Right lobe of liver (tissue), 6 donors: ENCODE results near the gene RRAS2. TPM values are rescaled to one million over a fixed set of nuclear protein-coding genes. Genes with fewer than 3 reads are reported as not detected.

Experiments used
- ATAC-seq, 4 donors: fragments of 200-7000 bp; cut with Tn5 transposase; one replicate each; pipeline ENCODE4 v1.9.1; 2020; ENCODE audit warnings: mild to moderate bottlenecking in 4 of 4, moderate library complexity in 4 of 4
- DNase-seq, 3 donors: peaks; one replicate each; pipeline ENCODE4 v3.0.0-alpha.2; 2020
- H3K27ac ChIP-seq, 3 donors: fragments of 200-600 bp; one replicate each; pipeline ENCODE4 v1.8.0; 2022
- H3K27me3 ChIP-seq, 2 donors: fragments of 200-600 bp; one replicate each; pipeline ENCODE4 v1.8.0; 2022
- H3K36me3 ChIP-seq, 4 donors: fragments of 200-600 bp; sonication (generic) in 1 of 4; one replicate each; pipeline versions ENCODE4 v1.5.1 to v1.8.0; 2017 to 2022; ENCODE audit warnings: control low read depth in 1 of 4
- H3K4me1 ChIP-seq, 4 donors: fragments of 200-600 bp; sonication (generic) in 1 of 4; one replicate each; pipeline versions ENCODE4 v1.5.1 to v1.8.0; 2017 to 2022; ENCODE audit warnings: control low read depth in 1 of 4
- H3K4me3 ChIP-seq, 3 donors: fragments of 200-600 bp; one replicate each; pipeline ENCODE4 v1.8.0; 2022
- H3K9me3 ChIP-seq, 4 donors: fragments of 200-600 bp; sonication (generic) in 1 of 4; one replicate each; pipeline versions ENCODE4 v1.5.1 to v1.8.0; 2017 to 2022; ENCODE audit warnings: control low read depth in 1 of 4
- CTCF ChIP-seq, 4 donors: fragments of 200-600 bp in 3 of 4; fragments of 450-650 bp in 1 of 4; IDR thresholded peaks; one replicate each; pipeline versions ENCODE4 v1.5.1 to v1.8.0; 2016 to 2022; ENCODE audit warnings: antibody characterized with exemption in 4 of 4, mild to moderate bottlenecking in 2 of 4
- POLR2A ChIP-seq: fragments of 450-650 bp; IDR thresholded peaks from one replicate; pipeline ENCODE4 v1.6.1; 2017; ENCODE audit warnings: antibody characterized with exemption, mild to moderate bottlenecking
- WGBS: methylation state at CpG from one replicate; pipeline ENCODE4 v1.1.6; 2018; ENCODE audit warnings: low coverage, low lambda C conversion rate; ENCODE audit not compliant: insufficient coverage; ENCODE audit errors: missing lambda C conversion rate; 5-methylcytosine and 5-hydroxymethylcytosine counted together
- intact Hi-C, 2 donors: fragments of 100-400 bp; cut with DNase I; formaldehyde crosslinking; loops; one replicate each; pipeline versions ENCODE4 v1.11.2 to v1.14.1; 2022
- total RNA-seq, 6 experiments: library from RNA; depleted of rRNA in 2 of 6; stranded (reverse); fragments of >200 nt in 2 of 6; fragmentation: NEBNext Ultra II Directional in 3 of 6; extraction: Animal tissue kit (Norgen Biotek cat#: 25700) in 3 of 6; gene quantifications; one replicate each; pipeline versions ENCODE4 v1.1.0 to v1.2.4, GENCODE V29; 2016 to 2023
- donor health status: DM: no; HTN: yes; CAD: no.
- donor health status: DM: no; HTN: no; CAD: no.
- donor health status: DM: no; HTN: no; CAD: no.
- donor health status: DM: no; HTN: yes; CAD: no.
- donor health status: DM: no; HTN: yes; CAD: no.

RRAS2 gene
- total RNA-seq, 6 experiments from 2014 or later = 21.0 to 44.8 (median 31.1) TPM

- H3K4me1 ChIP-seq = no peaks in the 10 kb centered on the region
- H3K27me3 ChIP-seq = no peaks in the 10 kb centered on the region
- H3K36me3 ChIP-seq = peaks cover 0 to under 1% (median 0%) of the 10 kb centered on the region in 4 donors
- ATAC-seq (no peak), DNase-seq (no peak)
- intact Hi-C loops = no loop called here
- H3K27ac ChIP-seq = no peak overlapping the region
- no peak overlapping the region for H3K4me3 ChIP-seq
- no peaks in the 10 kb centered on the region for H3K9me3 ChIP-seq
- TF ChIP-seq CTCF (IDR thresholded peaks at IDR 0.05) = no peak
- TF ChIP-seq POLR2A = no peak
Observed at GRCh38 chr11:14275076-14275475, 83.9 kb downstream of the RRAS2 start.

GRCh38 chr11:14273895-14274294 is 85.1 kb downstream of the RRAS2 start:
- H3K4me3 ChIP-seq = no peak overlapping the region
- H3K9me3 ChIP-seq = no peaks in the 10 kb centered on the region
- intact Hi-C loops = no loop called here
- no peak for ATAC-seq
- no peak for DNase-seq
- H3K27ac ChIP-seq = no peak overlapping the region
- TF ChIP-seq CTCF (IDR thresholded peaks at IDR 0.05) (no peak), POLR2A (no peak)
- 93% methylated on average over 2 of the region's 2 CpGs for WGBS
- H3K27me3 ChIP-seq = no peaks in the 10 kb centered on the region
- H3K36me3 ChIP-seq = no peaks in the 10 kb centered on the region
- H3K4me1 ChIP-seq = no peaks in the 10 kb centered on the region

- Histone ChIP-seq H3K27me3 (no peaks in the 10 kb centered on the region), H3K36me3 (no peaks in the 10 kb centered on the region), H3K27ac (no peak overlapping the region), H3K9me3 (no peaks in the 10 kb centered on the region), H3K4me1 (no peaks in the 10 kb centered on the region), H3K4me3 (no peak overlapping the region)
- peak in 2 of 4 donors; percentile 17 to 22 for ATAC-seq
- TF ChIP-seq CTCF (IDR thresholded peaks at IDR 0.05) = no peak
- TF ChIP-seq POLR2A = no peak
- intact Hi-C loops = no loop called here
- no peak for DNase-seq
- WGBS = 39% methylated on average over 6 of the region's 6 CpGs
Observed at GRCh38 chr11:14270690-14271542, 88.1 kb downstream of the RRAS2 start.

GRCh38 chr11:14269692-14270573 is 89.0 kb downstream of the RRAS2 start:
- TF ChIP-seq POLR2A = no peak
- no peak for TF ChIP-seq CTCF (IDR thresholded peaks at IDR 0.05)
- H3K4me3 ChIP-seq = no peak overlapping the region

More at GRCh38 chr11:14269692-14270573, 89.0 kb downstream of the RRAS2 start:
- no peaks in the 10 kb centered on the region for H3K36me3 ChIP-seq
- H3K27ac ChIP-seq = no peak overlapping the region
- H3K4me1 ChIP-seq = no peaks in the 10 kb centered on the region
- intact Hi-C loops = no loop called here
- ATAC-seq (no peak), DNase-seq (no peak)
- H3K27me3 ChIP-seq = no peaks in the 10 kb centered on the region
- 76% methylated on average over 5 of the region's 5 CpGs for WGBS
- no peaks in the 10 kb centered on the region for H3K9me3 ChIP-seq
